ENCODE results near the gene GARNL3. TPM values are rescaled to one million over a fixed set of nuclear protein-coding genes. Genes with fewer than 3 reads are reported as not detected.

GARNL3 gene
- total RNA-seq, 2 experiments from 2014 or later: 16.1 to 17.2 TPM

DNA sequence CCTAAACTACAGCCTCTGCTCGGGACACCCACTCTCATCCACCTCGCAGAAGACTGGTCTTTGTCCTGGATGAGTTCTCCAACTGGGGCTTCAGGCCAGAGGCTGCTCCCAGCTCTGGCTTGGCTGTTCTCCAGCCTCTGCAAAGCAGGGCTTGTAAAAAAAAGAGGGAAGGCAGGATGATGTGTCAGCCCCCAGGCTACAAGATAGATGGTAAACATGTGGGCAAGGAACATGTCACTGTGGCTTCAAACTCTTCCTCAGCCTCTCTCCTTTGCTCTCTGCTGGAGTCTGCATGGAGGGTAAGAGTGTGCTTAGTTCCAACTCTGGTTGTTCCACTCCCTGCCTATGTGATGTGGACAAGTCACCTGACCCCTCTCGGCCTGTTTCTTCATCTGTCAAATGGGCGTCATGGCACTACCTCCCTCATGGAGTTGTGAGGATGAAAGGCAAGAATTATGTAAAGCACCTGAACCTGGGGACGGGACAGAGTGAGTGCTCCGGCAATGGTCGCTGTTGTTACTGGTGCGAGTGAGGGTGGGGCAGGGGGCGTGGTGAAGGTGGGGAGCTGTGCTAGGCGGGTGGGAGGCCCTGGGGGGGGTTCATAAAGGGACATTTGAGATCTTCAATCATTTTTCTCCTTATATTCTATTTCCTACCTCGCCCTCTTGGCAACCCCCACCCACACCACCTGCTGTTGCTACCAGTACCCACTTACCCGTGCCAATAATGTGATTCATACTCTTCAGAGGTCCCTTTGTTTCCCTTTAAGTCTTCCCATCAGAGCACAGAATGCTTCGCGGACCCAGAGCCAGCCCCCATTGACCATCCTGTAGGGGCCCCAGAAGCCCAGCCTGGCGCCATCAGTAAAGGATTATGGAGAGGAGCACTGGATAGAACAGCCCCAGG lies 152.8 kb downstream of the GARNL3 start:
- no peak overlapping the region for H2AFZ ChIP-seq (ENCODE audit: low read length)
- H3K27ac ChIP-seq (ENCODE audit: low read depth, low read length, poor library complexity, severe bottlenecking): no peak overlapping the region
- intact Hi-C loops (cut with micrococcal nuclease; ENCODE audit: unreplicated experiment): no loop called here
- H3K4me2 ChIP-seq (ENCODE audit: low read length): no peak overlapping the region
- H3K4me3 ChIP-seq (ENCODE audit: low read depth, low read length, poor library complexity, severe bottlenecking): no peak overlapping the region
- no peaks in the 10 kb centered on the region for H3K36me3 ChIP-seq (ENCODE audit: insufficient read depth, low read length)
- TF ChIP-seq, protein P1, sequence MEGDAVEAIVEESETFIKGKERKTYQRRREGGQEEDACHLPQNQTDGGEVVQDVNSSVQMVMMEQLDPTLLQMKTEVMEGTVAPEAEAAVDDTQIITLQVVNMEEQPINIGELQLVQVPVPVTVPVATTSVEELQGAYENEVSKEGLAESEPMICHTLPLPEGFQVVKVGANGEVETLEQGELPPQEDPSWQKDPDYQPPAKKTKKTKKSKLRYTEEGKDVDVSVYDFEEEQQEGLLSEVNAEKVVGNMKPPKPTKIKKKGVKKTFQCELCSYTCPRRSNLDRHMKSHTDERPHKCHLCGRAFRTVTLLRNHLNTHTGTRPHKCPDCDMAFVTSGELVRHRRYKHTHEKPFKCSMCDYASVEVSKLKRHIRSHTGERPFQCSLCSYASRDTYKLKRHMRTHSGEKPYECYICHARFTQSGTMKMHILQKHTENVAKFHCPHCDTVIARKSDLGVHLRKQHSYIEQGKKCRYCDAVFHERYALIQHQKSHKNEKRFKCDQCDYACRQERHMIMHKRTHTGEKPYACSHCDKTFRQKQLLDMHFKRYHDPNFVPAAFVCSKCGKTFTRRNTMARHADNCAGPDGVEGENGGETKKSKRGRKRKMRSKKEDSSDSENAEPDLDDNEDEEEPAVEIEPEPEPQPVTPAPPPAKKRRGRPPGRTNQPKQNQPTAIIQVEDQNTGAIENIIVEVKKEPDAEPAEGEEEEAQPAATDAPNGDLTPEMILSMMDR (conservative IDR thresholded peaks at IDR 0.05; ENCODE audit: low read length): no peak
- no peak for TF ChIP-seq EZH2phosphoT487 (IDR thresholded peaks at IDR 0.05; ENCODE audit: borderline replicate concordance, low read depth, low read length)
- BruUV-seq (replicated peaks): no TSS peak
- DNase-seq (ENCODE audit: low spot score): no peak
- H3K9me3 ChIP-seq (ENCODE audit: low read length): no peaks in the 10 kb centered on the region
- POLR2A ChIA-PET: no interaction called here
- CTCF ChIA-PET (ENCODE audit: unreplicated experiment): no interaction called here
- H3K9me2 ChIP-seq (ENCODE audit: insufficient read depth, low read length): no peaks in the 10 kb centered on the region
- peaks cover under 1% of the 10 kb centered on the region for H3K4me1 ChIP-seq (ENCODE audit: insufficient read depth, low read length, poor library complexity, severe bottlenecking)
- no peaks in the 10 kb centered on the region for H4K20me1 ChIP-seq (ENCODE audit: insufficient read depth, low read length)
- H3K79me2 ChIP-seq (ENCODE audit: insufficient read depth, low read depth, low read length): no peaks in the 10 kb centered on the region

DNA sequence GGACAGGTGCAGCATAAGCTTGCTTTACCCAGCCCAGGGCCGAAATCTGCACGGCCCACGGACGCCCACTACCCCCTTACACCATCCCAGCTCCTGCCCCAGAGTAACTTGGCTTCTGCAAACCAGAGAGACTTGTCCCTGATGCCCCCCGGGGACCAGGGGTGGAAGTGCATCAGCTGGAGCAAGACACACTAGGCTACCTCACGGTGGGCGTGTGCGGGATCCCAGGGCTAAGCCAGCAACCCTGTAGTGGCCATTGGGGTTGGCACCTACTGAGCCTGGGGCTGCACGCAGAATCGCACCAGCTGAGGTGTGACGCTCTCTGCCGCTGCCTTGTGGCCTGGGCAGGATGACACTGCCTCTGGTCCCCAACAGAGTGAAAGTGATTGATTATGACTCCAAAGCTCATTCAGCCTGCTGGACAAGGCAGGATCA lies 153.5 kb downstream of the GARNL3 start:
- BruUV-seq (replicated peaks): no TSS peak
- Histone ChIP-seq H3K79me2 (ENCODE audit: insufficient read depth, low read depth, low read length) (peaks cover 6% of the 10 kb centered on the region; the same call in 1 of the 2 replicates), H3K9me3 (ENCODE audit: low read length) (no peaks in the 10 kb centered on the region), H3K36me3 (ENCODE audit: insufficient read depth, low read length) (no peaks in the 10 kb centered on the region), H3K4me2 (ENCODE audit: low read length) (no peak overlapping the region), H3K27ac (ENCODE audit: low read depth, low read length, poor library complexity, severe bottlenecking) (no peak overlapping the region), H2AFZ (ENCODE audit: low read length) (no peak overlapping the region), H4K20me1 (ENCODE audit: insufficient read depth, low read length) (no peaks in the 10 kb centered on the region), H3K9me2 (ENCODE audit: insufficient read depth, low read length) (no peaks in the 10 kb centered on the region), H3K4me1 (ENCODE audit: insufficient read depth, low read length, poor library complexity, severe bottlenecking) (peaks cover 7% of the 10 kb centered on the region), H3K4me3 (ENCODE audit: low read depth, low read length, poor library complexity, severe bottlenecking) (no peak overlapping the region)
- ChIA-PET POLR2A (no interaction called here), CTCF (ENCODE audit: unreplicated experiment) (no interaction called here)
- no peak for TF ChIP-seq EZH2phosphoT487 (IDR thresholded peaks at IDR 0.05; ENCODE audit: borderline replicate concordance, low read depth, low read length)
- TF ChIP-seq, protein P1 (conservative IDR thresholded peaks at IDR 0.05; ENCODE audit: low read length): peak; percentile 67
- intact Hi-C loops (cut with micrococcal nuclease; ENCODE audit: unreplicated experiment): no loop called here
- DNase-seq (ENCODE audit: low spot score): peak; percentile 51

GRCh38 chr9:127419348-127419747 lies 154.8 kb downstream of the GARNL3 start:
- intact Hi-C loops (cut with micrococcal nuclease; ENCODE audit: unreplicated experiment): no loop called here
- ChIA-PET POLR2A (no interaction called here), CTCF (ENCODE audit: unreplicated experiment) (no interaction called here)
- H3K4me3 ChIP-seq (ENCODE audit: low read depth, low read length, poor library complexity, severe bottlenecking): no peak overlapping the region
- H3K4me2 ChIP-seq (ENCODE audit: low read length): no peak overlapping the region
- TF ChIP-seq, protein P1 (conservative IDR thresholded peaks at IDR 0.05; ENCODE audit: low read length): no peak
- TF ChIP-seq EZH2phosphoT487 (IDR thresholded peaks at IDR 0.05; ENCODE audit: borderline replicate concordance, low read depth, low read length): no peak
- H3K36me3 ChIP-seq (ENCODE audit: insufficient read depth, low read length): no peaks in the 10 kb centered on the region
- H3K79me2 ChIP-seq (ENCODE audit: insufficient read depth, low read depth, low read length): peaks cover 10% of the 10 kb centered on the region; the same call in 1 of the 2 replicates
- H3K27ac ChIP-seq (ENCODE audit: low read depth, low read length, poor library complexity, severe bottlenecking): no peak overlapping the region
- H3K9me3 ChIP-seq (ENCODE audit: low read length): no peaks in the 10 kb centered on the region
- no peaks in the 10 kb centered on the region for H4K20me1 ChIP-seq (ENCODE audit: insufficient read depth, low read length)
- no peak overlapping the region for H2AFZ ChIP-seq (ENCODE audit: low read length)
- no peaks in the 10 kb centered on the region for H3K9me2 ChIP-seq (ENCODE audit: insufficient read depth, low read length)
- no TSS peak for BruUV-seq (replicated peaks)
- no peak for DNase-seq (ENCODE audit: low spot score)
- peaks cover 9% of the 10 kb centered on the region for H3K4me1 ChIP-seq (ENCODE audit: insufficient read depth, low read length, poor library complexity, severe bottlenecking)

Data from OCI-LY7 (cell line).